Mesodermal cell (in vitro differentiated cells): Measurements from ENCODE around the gene TMEM135.
A peak's percentile ranks its signal among the peaks of the same experiment; 100 is the strongest.

Experiments used
- H3K27ac ChIP-seq: 2 replicates; pipeline ENCODE4 v1.7.0; 2013; ENCODE audit warnings: mild to moderate bottlenecking, low read depth, low read length, moderate library complexity; ENCODE audit not compliant: severe bottlenecking
- H3K36me3 ChIP-seq: 2 replicates; pipeline ENCODE4 v1.7.1; 2013; ENCODE audit warnings: mild to moderate bottlenecking, low read length, moderate library complexity; ENCODE audit not compliant: control insufficient read depth, insufficient read depth
- H3K4me1 ChIP-seq: one replicate; pipeline ENCODE4 v1.7.1; 2013; ENCODE audit warnings: mild to moderate bottlenecking, low read length; ENCODE audit not compliant: insufficient read depth, control insufficient read depth, poor library complexity, severe bottlenecking
- H3K4me3 ChIP-seq: 2 replicates; pipeline ENCODE4 v1.7.0; 2013; ENCODE audit warnings: low read length, control low read depth, mild to moderate bottlenecking; ENCODE audit not compliant: insufficient read depth, poor library complexity, severe bottlenecking; ENCODE audit errors: extremely low read depth
- H3K9me3 ChIP-seq: 2 replicates; pipeline ENCODE4 v1.7.1; 2013; ENCODE audit warnings: mild to moderate bottlenecking, low read length, moderate library complexity; ENCODE audit not compliant: control insufficient read depth
- WGBS, 2 experiments: methylation state at CpG; one replicate each; pipeline ENCODE4 v1.1.5; 2013; ENCODE audit warnings: missing lambda C conversion rate in 2 of 2; ENCODE audit not compliant: insufficient coverage in 2 of 2; 5-methylcytosine and 5-hydroxymethylcytosine counted together

TMEM135 gene

GRCh38 chr11:87116185-87116584 is 78.5 kb downstream of the TMEM135 start:
- WGBS, 2 experiments: no CpG with 5 or more reads among the region's 1 CpG
- H3K4me1 ChIP-seq: no peaks in the 10 kb centered on the region
- no peaks in the 10 kb centered on the region for H3K9me3 ChIP-seq
- H3K4me3 ChIP-seq: no peak overlapping the region
- no peaks in the 10 kb centered on the region for H3K36me3 ChIP-seq
- no peak overlapping the region for H3K27ac ChIP-seq

DNA sequence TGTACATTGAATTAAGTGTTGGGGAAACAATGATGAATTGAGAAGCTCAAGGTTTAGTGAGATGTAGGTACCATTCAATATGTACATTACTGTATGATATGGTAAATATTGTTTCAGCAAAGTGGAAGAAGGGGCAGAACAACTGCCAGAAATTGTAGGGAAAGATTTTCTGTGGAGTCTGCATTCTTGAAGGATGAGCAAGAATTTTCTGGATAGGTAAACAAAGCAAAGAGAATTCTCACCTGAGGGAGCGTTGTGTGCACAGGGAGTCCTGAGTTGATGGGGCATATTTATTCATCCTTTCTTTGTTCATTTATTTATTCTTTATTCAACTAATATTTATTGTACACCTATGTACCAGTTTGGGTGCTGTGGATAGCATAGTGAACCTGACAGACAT is 83.2 kb downstream of the TMEM135 start:
- Histone ChIP-seq H3K9me3 (no peaks in the 10 kb centered on the region), H3K27ac (no peak overlapping the region), H3K4me3 (no peak overlapping the region), H3K4me1 (no peaks in the 10 kb centered on the region), H3K36me3 (no peaks in the 10 kb centered on the region)
- WGBS, 2 experiments: no CpG with 5 or more reads among the region's 1 CpG

- no peak overlapping the region for H3K4me3 ChIP-seq
- WGBS, 2 experiments: 83 to 100% methylated on average over 2 of the region's 3 CpGs
- no peaks in the 10 kb centered on the region for H3K36me3 ChIP-seq
- H3K4me1 ChIP-seq: no peaks in the 10 kb centered on the region
- H3K27ac ChIP-seq: no peak overlapping the region
- no peaks in the 10 kb centered on the region for H3K9me3 ChIP-seq
Measured at GRCh38 chr11:87122852-87123251, 85.1 kb downstream of the TMEM135 start.

DNA sequence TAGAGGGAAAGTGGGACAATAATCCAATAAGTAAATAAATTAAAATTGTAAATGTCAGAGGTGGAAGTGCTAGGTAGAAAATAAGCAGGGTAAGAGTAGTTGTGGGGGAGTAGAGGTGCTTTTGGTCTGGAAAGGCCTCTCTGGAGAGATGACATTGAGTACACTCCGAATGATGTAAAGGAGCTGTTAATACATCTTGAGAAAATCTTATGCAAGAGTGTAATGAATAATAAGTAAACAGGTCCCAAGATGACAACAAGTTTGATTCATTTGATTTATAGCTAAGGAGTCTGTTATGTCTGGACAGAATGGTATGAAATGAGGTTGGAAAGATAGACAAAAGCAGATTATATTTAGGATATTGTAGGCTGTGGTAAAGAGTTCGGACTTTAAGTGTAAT is 87.5 kb downstream of the TMEM135 start:
- Histone ChIP-seq H3K4me1 (no peaks in the 10 kb centered on the region), H3K36me3 (no peaks in the 10 kb centered on the region), H3K4me3 (no peak overlapping the region), H3K9me3 (no peaks in the 10 kb centered on the region), H3K27ac (no peak overlapping the region)
- WGBS, 2 experiments: 90 to 94% methylated on average over 2 of the region's 2 CpGs

GRCh38 chr11:87127101-87127500 is 89.4 kb downstream of the TMEM135 start:
- Histone ChIP-seq H3K36me3 (no peaks in the 10 kb centered on the region), H3K4me1 (no peaks in the 10 kb centered on the region), H3K4me3 (no peak overlapping the region), H3K9me3 (no peaks in the 10 kb centered on the region), H3K27ac (peak overlapping the region; percentile 39)
- 76 to 80% methylated on average over 1 to 3 of the region's 4 CpGs for WGBS, 2 experiments

DNA sequence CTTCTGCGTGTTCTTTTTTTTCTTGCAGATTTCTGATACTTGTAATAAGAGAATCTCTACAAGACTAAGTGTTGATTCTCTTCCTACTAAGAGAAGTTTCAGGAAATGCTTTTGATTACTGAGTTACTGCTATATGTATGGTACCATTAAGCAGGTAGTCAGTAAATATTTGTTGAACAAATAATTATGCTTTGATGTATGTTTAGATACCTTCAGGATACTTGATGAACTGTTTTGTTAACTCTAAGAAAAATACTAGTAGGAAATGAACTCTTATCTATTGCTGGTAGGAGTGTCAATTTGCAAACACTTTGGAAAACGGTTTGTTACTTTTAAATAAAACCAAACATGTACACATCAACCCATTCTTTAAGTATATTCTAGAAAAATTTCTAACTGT is 90.6 kb downstream of the TMEM135 start:
- WGBS, 2 experiments: no CpG with 5 or more reads among the region's 2 CpGs
- H3K4me3 ChIP-seq: no peak overlapping the region
- H3K4me1 ChIP-seq: no peaks in the 10 kb centered on the region
- no peak overlapping the region for H3K27ac ChIP-seq
- H3K36me3 ChIP-seq: peaks cover 3% of the 10 kb centered on the region
- H3K9me3 ChIP-seq: no peaks in the 10 kb centered on the region

- no peak overlapping the region for H3K4me3 ChIP-seq
- WGBS, 2 experiments: 100% methylated on average over 1 of the region's 1 CpG; no CpG with 5 or more reads in 1 of the 2 experiments
- H3K9me3 ChIP-seq: no peaks in the 10 kb centered on the region
- no peak overlapping the region for H3K27ac ChIP-seq
- H3K36me3 ChIP-seq: peaks cover 8% of the 10 kb centered on the region
- H3K4me1 ChIP-seq: no peaks in the 10 kb centered on the region
Measured at GRCh38 chr11:87134524-87135106, 96.9 kb downstream of the TMEM135 start.

DNA sequence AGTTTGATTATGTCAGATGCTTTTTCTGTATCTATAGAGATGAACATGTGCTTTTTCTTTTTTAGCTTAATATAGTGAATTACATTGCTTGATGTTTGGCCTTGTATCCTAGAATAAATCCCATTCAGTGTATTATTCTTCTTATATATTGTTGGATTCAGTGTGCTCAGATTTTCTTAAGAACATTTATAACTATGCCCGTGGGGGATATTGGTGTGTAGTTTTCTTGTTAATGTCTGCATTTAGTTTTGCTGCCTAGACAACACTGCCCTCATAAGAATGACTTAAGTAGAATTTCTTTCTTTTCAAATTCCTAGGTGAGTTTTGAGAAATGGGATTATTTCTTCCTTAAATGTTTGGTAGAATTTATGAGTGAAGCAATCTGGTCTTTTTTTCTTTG is 98.5 kb downstream of the TMEM135 start:
- Histone ChIP-seq H3K27ac (no peak overlapping the region), H3K4me3 (no peak overlapping the region), H3K9me3 (no peaks in the 10 kb centered on the region), H3K36me3 (peaks cover 8% of the 10 kb centered on the region), H3K4me1 (no peaks in the 10 kb centered on the region)
- no CpG with 5 or more reads among the region's 1 CpG for WGBS, 2 experiments

DNA sequence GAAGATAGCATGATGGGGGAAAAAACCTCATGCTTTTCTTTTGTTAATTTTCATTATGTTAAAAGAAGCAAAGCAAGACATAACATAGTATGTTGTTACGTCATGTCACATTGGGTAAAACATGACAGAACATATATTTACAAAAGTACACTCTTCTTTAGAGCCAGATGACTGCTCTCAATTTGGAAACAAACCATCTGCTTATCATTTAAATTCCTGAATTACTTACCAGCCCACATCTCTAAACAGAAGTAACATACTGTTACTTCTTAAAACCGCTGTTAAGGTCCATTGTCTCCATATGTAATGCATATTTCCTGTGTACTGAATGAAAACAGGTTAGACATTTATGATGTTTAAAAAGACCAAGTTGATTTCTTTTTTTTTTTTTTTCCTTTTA is 100.0 kb downstream of the TMEM135 start:
- Histone ChIP-seq H3K27ac (no peak overlapping the region), H3K4me1 (no peaks in the 10 kb centered on the region), H3K36me3 (peaks cover 7% of the 10 kb centered on the region), H3K9me3 (no peaks in the 10 kb centered on the region), H3K4me3 (no peak overlapping the region)
- no CpG with 5 or more reads among the region's 2 CpGs for WGBS, 2 experiments

DNA sequence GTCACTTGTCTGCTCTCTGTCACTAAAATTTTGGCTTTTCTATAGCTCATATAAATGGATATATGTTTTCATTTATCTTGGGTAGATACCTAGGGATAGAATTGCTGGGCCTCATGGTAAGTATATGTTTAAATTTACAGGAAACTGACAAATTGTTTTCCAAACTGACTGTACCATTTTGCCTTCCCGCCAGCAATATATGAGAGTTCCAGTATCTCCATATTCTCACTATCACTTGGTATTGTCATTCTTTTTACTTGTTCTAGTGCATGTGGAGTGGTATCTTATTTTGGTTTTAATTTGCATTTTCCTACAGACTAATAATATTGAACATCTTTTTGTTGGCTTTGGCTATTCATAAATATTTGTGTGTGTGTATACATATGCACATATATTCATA is 101.7 kb downstream of the TMEM135 start:
- WGBS, 2 experiments: no CpG with 5 or more reads among the region's 1 CpG

DNA sequence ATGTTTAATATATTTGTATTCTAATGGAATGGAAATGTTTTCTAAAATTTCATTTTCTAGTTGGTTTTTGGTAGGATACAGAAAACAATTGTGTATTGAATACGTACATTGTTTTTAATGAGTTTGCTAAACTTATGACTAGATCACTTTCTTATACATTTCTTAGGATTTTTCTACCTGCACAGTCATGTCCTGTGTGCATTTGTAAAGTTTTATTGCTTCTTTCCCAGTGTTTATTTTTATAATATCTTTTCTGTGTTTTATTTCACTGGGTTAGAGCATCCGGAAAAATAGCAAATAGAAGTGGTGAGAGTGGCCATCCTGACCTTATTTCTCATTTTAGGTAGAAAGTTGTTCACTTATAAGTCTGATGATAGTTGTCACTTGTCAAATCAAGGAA is 103.6 kb downstream of the TMEM135 start:
- no peak overlapping the region for H3K4me3 ChIP-seq
- peaks cover 5% of the 10 kb centered on the region for H3K36me3 ChIP-seq
- no peak overlapping the region for H3K27ac ChIP-seq
- WGBS, 2 experiments: no CpG with 5 or more reads among the region's 2 CpGs
- no peaks in the 10 kb centered on the region for H3K9me3 ChIP-seq
- H3K4me1 ChIP-seq: no peaks in the 10 kb centered on the region

More for the DNA sequence above, 101.7 kb downstream of the TMEM135 start:
- Histone ChIP-seq H3K36me3 (peaks cover 5% of the 10 kb centered on the region), H3K4me3 (no peak overlapping the region), H3K9me3 (no peaks in the 10 kb centered on the region), H3K4me1 (no peaks in the 10 kb centered on the region), H3K27ac (no peak overlapping the region)
